GM21423 (cell line): ENCODE results near the gene GJA3.

Source experiments
- ATAC-seq: cut with Tn5 transposase; IDR thresholded peaks from one replicate; pipeline ENCODE4 v1.9.1; 2021; ENCODE audit warnings: mild to moderate bottlenecking, moderate library complexity; ENCODE audit not compliant: unreplicated experiment

Gene GJA3

DNA sequence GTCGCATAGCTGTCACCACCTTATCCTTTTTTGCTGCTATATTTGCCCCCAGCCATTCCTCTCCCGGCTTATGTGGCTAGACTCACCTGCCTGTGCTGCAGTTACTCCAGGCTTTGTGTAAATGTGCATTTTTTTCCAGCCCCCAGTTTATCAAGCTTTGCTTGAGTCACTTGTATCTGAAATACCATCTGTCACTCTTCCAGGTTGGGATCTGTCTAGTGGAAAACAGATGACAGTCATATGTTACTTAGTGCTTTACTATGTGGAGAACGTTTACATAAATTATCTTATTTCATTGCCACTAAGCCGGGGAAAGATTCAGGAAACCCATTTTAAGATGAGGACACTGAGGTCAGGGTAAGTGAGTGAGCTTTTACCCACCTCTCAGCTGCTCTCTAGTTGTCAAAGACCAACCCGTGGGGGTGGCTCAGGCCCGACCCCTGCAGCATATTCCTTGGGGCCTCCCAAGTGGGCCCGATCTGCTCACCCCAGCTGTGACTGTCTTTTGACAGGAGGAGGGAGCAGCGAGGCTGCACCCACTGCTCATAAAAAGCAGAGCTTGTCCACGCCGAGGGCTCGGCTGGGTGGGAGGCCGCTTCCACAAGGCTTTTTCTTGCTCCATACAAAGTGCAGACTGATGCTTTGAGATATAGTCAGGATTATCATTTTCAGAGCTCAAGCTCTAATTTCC lies 24.7 kb upstream of the GJA3 start:
- ATAC-seq = no peak

DNA sequence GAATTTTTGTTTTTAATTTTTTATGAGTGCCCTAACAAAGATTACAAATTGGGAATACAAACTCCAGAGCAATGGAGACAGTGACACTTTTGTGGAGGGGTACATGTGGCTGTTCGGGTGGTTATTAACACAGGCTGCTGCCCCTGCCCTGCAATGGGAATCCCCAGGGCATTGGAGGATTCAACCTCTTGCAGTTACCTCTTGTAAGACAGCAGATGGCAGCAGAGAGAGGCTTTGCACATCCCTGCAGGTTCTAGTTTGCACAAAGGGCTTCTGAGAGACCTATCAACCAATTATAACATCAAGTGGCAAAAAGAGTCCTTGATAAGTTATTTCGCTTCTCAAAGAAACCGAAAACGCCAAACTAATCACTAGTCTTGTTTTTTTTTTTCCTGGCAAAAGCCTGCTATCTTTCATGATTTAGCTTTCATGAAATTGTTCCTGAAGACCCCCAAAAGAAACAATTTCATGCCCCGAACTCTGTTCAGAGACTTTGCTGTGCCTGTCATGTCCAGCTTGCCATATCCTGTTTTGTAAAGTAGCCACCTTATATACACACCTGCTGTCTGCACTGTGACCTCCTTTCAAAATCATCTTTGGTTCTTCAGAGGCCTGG lies 21.5 kb upstream of the GJA3 start:
- ATAC-seq = peak; percentile 80

DNA sequence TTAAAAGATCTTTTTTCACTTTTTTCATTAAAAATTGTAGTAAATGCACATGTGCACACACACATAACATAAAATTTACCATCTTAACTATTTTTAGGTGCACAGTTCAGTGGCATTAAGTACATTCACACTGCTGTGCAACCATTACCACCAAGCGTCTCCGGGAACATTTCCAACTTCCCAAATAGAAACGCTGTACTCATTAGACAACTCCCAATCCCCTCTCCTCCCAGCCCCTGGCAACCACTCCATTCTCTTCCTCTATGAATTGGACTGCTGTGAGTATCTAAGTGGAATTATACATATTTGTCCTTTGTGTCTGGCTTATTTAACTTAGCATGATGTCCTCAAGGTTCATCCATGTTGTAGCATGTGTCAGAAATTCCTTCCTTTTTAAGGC lies 20.3 kb upstream of the GJA3 start:
- no peak for ATAC-seq

DNA sequence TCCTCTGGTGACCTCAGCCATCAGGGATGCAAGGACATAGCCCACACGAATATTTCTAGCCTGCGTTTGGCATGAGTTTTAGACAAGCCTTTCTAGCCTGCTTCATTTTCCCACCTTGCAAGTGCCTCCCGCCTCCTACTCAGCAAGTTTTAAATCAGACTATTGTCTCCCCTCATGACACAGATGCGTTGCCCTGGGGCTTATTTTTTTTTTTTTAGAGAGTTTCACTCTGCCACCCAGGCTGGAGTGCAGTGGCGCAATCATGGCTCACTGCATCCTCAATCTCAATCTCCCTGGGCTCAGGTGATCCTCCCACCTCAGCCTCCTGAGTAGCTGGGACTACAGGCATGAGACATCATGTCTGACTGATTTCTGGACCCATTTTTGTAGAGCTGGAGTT lies 17.3 kb upstream of the GJA3 start:
- no peak for ATAC-seq

DNA sequence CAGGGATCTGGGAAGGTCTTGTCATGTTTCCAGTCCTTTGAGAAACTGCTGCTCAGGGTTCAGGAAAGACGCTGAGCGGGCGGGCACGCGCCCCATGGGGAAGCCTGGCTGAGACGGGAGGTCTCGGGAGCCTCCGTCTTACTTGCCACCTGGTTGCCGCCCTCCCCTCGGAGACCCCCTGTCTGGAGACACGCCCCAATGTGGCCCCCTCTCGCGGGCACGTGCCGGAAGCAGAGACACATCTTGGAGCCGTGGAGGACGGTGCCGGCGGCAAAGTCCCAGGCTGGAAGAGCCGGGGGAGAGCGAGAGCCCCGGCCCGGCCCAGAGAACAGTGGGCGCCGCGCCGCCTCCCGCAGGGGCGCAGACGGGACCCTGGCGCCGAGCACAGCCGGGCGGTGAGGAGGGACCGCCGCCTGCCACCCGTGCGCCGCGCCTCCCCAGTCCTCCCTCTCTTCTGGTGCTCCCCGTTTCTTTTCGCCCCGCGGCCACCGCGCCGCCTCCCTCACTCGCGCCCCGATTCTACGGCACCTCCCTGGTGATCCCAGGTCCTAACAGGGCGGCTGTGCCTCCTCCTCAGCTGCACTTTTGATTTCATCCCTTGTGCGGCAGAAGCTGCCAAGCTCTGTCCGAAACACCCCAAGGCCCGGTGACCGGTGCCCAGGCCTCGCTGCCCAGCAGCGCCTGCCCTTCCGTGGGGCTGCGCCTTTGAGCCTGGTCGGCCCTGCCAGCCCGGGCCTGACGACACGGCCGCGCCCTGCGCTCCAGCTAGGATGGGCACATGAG lies 16.4 kb upstream of the GJA3 start:
- ATAC-seq = no peak

DNA sequence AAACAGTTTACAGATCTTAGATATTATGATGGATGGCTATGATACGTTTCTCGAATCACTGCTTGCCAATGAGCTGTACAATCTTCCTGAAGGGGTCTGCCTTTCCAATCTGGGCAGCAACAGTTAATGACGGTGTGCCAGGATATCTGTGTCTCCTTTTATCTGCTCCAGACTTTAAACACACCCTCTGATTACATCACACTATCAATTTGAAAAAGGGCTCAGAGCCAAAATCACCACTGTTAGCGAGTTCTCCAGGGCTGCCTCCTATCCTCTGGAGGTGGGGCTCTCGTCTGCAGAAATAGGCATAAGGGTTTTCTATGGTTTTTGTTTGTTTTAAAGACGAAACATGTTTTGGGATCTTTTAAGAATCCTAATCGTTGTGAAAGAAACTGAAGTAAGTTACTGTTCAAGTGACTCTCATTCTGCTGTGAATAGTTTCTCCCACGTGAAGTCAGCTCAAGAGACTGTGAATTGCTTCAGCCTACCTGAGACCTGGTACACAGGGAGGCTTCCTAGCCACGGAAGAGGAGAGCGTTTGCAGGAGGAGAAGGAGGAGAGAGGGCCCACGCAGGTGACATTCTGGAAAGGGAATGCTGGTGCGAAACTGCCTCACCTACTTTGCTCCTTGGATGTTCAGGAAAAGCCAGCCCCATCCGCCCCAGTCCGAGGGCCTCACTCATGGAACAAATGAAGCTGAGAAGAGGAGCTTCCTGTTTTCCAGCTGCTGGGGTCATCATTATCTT lies 15.2 kb upstream of the GJA3 start:
- no peak for ATAC-seq

DNA sequence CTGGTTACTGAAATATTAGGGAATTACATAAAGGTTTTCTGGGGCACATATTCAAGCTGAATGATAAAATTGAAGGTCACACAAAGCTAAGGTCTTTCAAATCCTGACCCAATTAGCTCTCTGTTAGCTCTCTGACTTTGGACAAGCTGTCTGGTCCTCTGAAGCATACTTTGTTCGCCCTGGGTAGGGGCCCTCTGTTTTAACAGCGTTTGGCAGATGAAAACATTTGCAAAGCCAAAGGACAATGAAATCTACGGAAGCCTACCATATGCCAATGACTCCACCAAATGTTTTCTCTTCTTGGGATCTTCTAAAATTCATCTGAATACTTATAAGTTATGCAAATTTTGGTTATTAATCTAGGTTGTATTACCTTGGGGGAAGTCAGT lies 14.5 kb upstream of the GJA3 start:
- no peak for ATAC-seq

DNA sequence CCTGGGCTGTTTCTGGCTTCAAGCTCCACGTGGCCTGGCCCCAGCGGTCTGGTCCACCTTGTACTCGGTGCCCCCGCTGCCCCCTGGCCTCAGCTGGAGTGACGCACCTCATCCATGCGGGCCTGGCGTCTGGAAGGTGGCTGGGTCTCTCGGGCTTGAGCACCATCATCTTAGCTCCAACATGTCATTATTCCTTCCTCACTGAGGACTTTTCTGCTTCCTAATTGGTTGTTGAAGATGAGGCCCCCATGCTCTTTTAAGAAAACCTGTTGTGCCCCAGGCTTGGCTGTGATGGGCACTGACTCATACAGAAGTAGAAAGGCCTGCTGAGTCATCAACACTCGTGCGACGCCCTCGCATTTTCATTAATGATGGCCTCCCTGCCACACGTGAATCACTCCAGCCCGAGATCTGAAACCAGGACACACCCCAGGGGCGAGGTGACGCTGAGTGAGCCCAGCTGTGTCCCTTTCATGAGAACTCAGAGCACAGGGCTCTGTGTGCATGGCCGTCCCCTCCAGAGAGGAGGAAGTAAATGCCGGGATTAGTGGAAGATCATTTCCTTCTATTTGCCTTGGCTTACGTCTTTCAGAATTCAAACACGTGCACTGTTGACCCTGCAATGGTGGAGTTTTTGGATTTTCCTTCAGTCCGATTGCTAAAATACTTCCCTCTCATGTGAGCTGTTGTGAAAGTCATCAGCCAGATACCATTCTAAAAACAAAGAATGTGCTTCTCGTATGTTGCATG lies 14.0 kb upstream of the GJA3 start:
- ATAC-seq = peak; percentile 93

DNA sequence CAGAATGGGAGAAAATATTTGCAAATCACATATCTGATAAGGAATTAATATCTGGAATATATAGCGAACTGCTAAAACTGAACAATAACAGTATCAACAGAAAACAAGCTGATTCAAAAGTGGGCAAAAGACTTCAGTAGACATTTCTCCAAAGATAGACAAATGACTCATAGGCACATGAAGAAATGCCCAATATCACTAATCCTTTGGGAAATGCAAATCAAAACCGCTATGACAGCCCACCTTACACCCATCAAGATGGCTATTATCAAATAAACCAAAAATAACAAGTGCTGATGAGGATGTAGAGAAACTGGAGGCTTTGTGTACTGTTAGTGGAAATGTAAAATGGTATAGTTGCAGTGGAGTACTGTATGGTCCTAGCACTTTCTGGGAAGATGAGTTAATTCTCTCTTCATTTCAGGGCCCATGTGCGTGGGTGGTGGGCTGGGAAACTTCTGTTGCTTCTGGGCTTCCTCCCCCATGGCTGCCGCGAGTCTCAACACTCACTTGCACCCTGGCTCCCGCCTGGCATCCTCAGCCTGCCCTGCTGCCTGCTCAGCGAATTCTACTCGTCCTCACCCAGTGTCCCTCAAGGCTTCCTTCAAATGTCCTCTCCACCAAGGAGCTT lies 12.4 kb upstream of the GJA3 start:
- ATAC-seq = no peak

DNA sequence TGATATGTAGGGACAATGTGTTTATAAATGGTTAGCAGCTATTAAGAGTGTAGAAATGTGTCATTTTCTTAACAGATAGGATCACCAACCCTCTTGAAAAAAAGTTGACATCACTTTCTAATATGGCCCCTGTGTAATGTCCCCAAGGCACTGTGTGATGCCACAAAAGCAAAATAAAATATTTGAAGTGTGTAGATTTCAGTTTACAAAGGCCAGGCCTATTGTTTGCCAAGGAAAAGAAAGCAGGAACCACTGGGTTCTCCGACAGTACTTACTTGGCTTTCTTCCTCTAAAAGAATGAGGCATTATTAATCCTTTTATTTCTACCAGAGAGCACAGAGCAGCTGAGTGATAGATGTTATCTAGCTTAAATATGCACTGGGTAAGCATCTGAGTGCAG lies 10.5 kb upstream of the GJA3 start:
- no peak for ATAC-seq

DNA sequence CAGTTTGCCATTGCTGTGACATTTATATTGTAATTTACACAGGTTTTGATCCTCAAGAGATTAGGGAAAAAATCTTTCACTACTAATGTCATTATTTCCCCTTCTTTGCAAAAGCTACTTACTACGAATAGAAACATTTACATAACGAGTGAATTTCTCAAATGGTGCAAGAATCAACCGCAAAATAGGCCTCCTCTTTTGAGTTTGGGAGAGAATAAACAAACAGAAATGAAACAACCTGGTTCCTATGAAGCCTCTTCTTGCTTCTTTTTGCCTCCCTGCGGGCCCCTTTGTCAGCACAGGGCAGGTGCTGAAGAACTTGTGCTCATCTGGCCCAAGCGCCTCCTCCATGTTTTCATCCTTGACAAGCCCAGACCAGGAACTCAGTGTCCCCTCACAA lies 10.1 kb upstream of the GJA3 start:
- ATAC-seq = no peak

DNA sequence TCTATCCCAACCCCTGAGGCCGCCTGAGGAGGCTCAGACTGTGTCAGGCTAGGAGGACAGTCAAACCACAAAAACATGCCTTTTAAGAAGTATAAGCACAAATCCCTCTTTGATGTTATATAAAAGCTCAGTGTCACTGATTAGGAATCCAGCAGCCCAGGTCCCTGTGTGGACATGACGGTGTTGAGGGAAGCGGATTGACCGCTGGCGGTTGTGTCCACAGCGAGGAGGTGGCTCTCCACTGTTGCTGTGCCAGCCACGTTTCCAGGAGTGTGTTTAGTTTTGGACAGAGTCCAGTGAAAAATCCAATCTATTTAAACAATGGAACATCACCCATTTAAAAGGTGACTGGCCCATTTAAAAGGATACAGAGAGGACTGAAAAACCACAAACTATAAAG lies 7.5 kb upstream of the GJA3 start:
- ATAC-seq = no peak

DNA sequence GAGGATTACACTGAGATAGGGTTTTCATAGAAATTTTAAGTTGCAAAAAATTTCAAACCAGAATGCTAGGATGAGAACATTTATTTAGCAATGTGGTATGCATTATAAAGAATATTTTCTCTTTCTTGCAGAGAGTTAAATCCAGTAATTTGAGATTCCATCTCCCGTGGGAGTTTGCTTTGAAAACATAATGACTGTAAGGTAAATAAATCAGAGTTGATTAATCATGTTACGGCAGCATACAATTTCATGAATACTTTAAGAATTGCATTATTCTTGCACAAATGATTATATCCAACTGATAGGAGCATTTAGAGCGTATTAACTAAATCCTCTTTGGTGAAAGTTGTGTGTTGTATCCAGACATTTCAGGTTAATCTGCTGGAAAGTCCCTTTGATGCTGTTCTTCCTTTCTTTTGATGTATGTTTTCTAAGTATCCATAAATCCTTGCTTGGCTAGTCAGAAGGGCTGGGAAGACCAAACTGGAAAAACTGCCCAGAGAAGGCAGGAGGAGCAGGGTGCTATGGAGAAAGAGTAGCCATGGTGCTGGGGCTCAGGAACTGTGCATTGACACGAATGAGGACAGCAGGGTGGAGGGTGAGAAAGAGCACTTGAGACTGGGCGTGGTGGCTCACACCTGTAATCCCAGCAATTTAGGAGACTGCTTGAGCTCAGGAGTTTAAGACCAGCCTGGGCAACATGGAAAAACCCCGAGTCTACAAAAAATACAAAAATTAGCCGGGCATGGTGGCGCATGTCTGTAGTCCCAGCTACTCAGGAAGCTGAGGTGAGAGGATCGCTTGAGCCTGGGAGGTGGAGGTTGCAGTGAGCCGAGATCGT lies 4.8 kb upstream of the GJA3 start:
- no peak for ATAC-seq

DNA sequence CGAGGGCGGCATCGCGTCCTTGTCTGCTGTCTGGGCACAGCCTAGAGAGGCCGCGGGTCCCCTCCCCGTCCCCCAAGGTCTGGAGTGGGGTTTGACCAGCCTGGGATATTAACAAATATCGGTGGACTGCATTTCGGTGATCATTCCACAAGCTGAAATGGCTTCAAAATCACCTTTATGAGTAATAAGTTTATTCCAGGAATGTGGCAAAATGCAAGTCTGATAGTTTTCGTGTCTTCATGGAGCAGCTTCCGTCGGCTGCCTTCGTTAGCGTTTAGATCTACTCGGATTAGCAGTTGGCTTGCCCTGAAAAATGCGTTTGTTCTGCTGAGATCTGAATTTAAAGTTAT lies 1.1 kb upstream of the GJA3 start:
- ATAC-seq = no peak

DNA sequence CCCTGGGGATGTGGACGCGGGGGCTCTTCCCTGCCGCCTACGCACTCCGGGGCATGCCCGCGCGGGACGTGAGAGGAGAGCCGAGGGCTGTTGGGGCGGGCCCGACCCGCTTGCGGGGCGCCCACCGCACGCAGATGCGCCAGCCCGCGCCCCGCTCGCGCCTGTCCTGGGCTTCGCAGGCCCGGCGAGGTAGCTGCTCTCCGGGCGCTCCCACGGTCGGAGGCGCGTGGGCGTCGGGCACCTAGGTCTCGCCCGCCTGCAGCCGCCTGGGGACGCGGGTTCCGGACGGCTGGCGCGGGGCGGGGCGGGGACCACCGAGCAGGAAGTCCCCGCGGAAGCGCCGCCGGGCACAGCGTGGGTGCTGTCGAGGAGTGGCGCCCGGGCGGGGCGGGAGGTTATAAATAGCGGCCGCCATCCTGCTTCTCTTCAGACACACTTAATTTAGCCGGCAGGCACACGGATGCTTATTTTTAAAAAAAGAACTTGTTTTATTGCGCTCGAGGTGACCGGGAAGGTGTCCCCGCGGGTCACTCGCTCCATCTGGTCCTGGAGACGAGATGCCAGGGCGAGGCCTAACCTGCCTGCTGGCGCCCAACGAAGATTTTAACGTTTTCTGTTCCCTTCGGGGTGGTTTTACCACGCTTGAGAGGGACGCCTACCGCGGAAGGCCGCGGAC lies 561 bp upstream of the GJA3 start:
- peak; percentile 48 for ATAC-seq

DNA sequence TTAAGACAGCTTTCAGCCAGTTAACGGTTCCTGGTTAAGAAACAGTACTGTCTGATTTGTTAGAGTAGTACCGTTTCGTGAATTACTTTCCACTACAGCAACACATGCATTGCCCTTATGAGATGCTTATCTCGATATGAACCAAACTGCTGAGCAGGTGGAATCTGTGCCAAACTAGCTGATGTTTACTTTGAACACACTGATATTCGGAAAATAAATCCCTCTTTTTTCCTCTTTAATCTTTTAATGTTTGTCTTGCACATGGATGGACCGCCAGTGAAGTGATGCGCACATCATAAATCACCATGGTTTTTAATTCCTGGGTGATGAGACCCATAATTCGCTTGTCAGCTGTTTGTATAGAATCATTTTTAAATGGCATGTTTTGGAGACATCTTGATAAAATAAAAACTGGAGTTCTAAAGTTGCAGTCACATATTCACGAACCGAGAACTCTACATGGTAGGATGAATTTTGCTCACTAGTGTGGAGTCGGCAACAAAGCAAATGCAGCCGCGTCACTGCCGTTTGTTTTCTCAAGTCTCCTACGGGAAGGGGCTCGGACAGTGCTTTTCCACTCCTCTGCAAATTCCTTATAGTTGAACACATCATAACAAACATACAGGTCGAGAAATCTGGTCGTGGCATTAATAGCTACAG lies 1.1 kb downstream of the GJA3 start:
- ATAC-seq = no peak

DNA sequence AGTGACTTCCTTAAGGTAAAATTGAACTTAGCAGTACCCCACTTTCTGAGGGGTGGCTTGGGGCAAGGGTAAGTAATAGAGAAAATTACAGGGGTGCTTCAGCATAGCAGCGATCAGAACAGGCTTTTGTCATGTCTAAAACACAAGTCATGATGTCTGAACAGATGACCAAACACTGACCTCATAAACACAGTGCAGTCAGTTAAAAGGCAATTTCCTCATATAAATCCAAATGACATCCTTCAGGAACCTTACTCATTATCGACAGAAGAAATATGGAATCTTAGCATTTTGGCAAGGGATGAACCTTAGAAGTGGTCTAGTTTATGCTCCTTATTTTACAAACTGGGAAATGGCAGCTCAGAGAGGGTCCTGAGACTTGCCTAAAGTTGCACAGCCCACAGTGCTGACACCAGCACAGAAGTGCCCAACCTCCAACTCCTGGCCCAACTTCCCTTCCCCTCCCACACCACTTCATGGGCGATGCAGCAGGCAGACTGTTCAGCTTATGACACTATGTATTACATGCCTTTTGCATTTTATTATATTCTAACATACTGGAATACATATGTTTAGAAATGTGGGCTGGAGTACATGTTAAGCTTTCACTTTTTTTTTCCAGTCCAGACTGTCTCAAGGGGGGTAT lies 3.6 kb downstream of the GJA3 start:
- ATAC-seq = no peak

DNA sequence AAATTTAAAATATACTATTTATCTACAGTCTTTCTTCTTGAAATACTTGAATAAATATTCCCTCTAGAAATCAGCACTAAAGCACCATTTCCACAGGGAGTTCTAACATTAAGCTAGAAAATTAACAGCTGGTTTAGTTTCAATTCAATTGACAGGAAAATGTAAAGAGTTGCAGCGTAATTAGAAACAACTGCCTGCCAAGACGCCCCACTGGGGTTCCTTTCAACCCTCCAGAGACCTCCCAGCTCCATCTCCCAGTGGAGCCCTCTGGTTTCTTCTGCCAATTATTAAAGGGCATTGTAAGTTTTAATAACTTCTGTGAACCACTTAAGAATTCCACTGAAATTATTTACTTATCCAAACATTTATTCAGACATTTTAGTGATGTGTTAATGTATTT lies 4.2 kb downstream of the GJA3 start:
- ATAC-seq = no peak
